C4-2B (cell line): ENCODE measurements around the gene CEP85L.

Experiments used
- ZFX ChIP-seq: fragments of 450-650 bp; IDR thresholded peaks from 2 replicates; pipeline ENCODE4 v1.6.1; 2017
- TF ChIP-seq, protein P1 (sequence below): fragments of 450-650 bp; conservative IDR thresholded peaks from 2 replicates; pipeline ENCODE4 v1.5.1; 2017; ENCODE audit warnings: mild to moderate bottlenecking

DNA sequence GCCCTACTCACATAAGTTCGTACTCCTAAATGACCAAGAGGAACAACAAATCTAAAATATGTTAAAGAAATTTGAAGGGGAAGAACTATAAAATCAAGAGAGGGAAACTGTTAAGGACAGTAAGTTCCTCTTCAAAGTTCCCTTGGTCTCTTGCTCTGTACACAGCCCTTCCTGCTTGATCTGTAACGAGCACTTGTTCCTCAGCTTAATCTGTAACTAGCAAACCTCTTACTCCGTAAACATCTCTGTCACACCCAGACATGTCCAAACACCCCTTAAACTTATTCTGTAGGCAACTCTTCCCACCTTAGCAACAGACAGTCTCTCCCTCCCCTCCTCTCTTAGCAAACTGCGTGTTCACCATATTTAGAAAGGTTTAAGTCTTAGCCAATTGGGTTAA, 73.4 kb downstream of the CEP85L start:
- TF ChIP-seq, protein P1, sequence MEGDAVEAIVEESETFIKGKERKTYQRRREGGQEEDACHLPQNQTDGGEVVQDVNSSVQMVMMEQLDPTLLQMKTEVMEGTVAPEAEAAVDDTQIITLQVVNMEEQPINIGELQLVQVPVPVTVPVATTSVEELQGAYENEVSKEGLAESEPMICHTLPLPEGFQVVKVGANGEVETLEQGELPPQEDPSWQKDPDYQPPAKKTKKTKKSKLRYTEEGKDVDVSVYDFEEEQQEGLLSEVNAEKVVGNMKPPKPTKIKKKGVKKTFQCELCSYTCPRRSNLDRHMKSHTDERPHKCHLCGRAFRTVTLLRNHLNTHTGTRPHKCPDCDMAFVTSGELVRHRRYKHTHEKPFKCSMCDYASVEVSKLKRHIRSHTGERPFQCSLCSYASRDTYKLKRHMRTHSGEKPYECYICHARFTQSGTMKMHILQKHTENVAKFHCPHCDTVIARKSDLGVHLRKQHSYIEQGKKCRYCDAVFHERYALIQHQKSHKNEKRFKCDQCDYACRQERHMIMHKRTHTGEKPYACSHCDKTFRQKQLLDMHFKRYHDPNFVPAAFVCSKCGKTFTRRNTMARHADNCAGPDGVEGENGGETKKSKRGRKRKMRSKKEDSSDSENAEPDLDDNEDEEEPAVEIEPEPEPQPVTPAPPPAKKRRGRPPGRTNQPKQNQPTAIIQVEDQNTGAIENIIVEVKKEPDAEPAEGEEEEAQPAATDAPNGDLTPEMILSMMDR: no peak
- TF ChIP-seq ZFX: no peak
